HG03060 (cell line): Measurements from ENCODE around the gene ATXN2L.
"Not testable (repeated sequence)": the region's sequence is repeated elsewhere in the genome, so short reads cannot be mapped to it uniquely, and the experiment has no call there.

Experiments
- ATAC-seq: cut with Tn5 transposase; IDR thresholded peaks from one replicate; pipeline ENCODE4 v1.9.1; 2021; ENCODE audit warnings: low read depth, moderate number of reproducible peaks; ENCODE audit not compliant: unreplicated experiment

The ATXN2L gene

GRCh38 chr16:28822520-28823290, at the start of gene ATXN2L:
Gene ATXN2L, plus strand, starts transcription at chr16:28822999. Its CDS starts 261 bp downstream, at chr16:28823260.
- ATAC-seq: peak; percentile 43

GRCh38 chr16:28781697-28782096, 41.1 kb upstream of the ATXN2L start:
- not testable (repeated sequence) for ATAC-seq

DNA sequence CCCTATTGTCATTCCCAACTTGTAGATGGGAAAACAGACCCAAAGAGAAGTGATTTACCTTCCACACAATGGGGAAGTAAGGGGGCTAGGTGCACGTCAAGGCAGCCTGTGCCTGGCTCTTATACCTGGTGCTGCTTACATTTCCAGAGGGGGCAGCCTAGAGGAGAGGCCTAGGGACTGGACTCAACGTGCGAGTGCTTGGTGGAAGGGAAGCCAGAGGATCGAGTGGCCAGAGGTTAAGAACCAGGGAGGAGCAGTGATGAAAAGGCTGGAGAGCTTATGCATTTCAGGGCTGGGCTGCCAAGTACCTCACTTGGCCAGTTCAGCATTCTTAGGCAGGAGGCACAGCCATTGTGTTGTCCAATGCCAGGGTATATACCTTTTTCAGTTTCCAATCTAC, 40.4 kb upstream of the ATXN2L start:
- not testable (repeated sequence) for ATAC-seq

DNA sequence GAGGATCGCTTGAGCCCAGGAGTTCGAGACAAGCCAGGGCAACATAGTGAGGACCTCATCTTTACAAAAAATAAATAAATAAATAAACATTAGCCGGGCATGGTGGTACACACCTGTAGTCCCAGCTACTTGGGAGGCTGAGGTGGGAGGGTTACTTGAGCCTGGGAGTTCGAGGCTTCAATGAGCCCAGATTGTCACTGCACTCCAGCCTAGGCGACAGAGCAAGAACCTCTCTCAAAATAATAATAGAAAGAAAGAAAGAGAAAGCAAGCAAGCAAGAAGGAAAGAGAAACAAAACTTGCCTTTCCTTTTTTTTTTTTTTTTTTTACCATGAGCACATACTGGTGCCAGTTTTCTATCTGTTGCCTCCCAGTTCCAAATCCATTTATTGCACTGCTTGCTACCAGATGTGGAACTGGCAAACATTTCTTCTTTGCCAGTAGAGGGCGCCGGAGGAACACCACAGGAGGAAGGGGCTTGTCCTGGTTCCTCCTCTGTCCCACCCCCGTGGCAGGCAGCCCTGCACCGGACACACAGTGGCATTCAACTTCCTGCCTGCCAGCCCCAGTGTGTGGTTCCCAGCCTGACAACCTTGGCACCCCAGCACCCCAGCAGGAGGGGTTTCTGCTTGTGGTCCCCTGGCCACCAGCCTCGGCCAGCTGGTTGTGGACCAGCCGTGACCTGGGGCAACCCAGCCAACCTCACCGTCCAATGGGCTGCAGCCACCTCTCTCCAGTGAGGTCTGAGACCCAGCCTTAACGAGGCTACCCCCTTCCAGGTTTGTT, 20.4 kb upstream of the ATXN2L start:
- not testable (repeated sequence) for ATAC-seq

GRCh38 chr16:28807445-28808120, 15.2 kb upstream of the ATXN2L start:
- not testable (repeated sequence) for ATAC-seq

DNA sequence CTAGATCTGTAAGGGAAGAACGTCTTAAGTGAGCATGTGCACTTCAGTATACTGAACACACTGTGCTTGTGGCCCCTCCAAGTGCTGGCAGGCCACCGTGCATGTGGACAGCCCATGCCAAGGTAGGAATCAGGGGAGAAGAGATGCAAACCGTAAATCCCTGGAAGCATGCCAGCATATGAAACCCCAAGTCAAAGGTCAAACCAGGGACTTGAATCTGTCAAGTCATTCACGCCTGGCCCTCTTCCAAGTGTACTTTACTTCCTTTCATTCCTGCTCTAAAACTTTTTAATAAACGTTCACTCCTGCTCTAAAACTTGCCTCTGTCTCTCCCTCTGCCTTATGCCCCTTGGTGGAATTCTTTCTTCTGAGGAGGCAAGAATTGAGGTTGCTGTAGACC, 2.8 kb upstream of the ATXN2L start:
- ATAC-seq: no peak

DNA sequence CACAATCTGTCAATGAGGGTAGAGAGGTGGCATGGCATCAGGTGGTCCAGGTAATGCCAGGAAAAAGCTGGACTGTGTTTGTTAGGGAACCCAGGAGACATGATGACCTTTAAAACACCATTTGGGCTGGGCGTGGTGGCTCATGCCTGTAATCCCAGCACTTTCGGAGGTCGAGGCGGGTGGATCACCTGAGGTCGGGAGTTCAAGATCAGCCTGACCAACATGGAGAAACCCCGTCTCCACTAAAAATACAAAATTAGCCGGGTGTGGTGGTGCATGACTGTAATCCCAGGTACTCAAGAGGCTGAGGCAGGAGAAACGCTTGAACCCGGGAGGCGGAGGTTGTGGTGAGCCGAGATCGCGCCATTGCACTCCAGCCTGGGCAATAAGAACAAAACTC, 2.3 kb upstream of the ATXN2L start:
- not testable (repeated sequence) for ATAC-seq

DNA sequence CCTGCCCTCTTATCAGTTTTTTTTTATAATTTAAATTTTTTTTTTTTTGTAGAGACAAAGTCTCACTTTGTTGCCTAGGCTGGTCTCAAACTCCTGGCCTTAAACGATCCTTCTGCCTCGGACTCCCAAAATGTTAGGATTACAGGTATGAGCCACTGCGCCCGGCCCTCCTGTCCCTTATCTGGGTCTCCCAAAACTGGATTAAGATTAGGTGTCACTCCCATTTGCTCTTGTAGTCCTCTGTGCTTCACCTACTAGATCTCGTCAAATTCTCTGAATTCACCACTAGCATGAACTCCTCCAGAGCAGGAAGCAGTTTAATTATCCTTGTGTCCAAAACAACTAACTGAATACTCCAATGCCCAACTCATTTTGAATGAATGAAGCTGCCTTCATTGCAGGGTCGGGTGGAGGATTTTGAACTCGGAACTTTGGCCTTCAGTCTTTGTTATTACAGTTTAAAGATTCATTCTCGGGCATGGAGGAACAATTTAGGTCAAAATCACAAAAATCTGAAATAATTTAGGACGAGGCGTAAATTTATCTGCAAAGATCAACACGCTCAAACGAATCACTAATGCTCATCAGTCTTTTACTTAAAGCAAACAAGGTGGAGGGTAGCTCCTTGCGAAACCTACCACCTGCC, 802 bp upstream of the ATXN2L start:
- no peak for ATAC-seq

DNA sequence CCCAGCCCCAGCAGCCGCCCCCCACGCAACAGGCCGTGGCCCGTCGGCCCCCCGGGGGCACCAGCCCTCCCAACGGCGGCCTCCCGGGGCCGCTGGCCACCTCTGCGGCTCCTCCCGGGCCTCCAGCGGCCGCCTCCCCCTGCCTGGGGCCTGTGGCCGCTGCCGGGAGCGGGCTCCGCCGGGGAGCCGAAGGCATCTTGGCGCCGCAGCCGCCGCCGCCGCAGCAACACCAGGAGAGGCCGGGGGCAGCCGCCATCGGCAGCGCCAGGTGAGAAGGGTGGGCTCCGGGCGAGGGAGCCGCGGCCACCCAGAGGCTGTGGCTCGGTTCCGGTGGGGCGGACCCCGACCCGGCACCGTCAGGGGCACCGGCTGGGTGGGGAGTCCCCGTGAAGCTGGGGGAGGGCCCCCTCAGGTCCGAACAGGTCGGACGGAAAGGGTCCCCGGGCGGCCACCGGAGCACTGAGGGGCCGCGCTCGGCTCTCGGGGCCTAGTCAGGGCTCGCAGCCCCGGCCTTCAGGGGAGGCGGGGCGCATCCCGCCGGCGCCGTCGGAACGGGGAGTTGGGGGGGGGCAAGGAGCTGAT, 583 bp downstream of the ATXN2L start:
- ATAC-seq: peak; percentile 4

DNA sequence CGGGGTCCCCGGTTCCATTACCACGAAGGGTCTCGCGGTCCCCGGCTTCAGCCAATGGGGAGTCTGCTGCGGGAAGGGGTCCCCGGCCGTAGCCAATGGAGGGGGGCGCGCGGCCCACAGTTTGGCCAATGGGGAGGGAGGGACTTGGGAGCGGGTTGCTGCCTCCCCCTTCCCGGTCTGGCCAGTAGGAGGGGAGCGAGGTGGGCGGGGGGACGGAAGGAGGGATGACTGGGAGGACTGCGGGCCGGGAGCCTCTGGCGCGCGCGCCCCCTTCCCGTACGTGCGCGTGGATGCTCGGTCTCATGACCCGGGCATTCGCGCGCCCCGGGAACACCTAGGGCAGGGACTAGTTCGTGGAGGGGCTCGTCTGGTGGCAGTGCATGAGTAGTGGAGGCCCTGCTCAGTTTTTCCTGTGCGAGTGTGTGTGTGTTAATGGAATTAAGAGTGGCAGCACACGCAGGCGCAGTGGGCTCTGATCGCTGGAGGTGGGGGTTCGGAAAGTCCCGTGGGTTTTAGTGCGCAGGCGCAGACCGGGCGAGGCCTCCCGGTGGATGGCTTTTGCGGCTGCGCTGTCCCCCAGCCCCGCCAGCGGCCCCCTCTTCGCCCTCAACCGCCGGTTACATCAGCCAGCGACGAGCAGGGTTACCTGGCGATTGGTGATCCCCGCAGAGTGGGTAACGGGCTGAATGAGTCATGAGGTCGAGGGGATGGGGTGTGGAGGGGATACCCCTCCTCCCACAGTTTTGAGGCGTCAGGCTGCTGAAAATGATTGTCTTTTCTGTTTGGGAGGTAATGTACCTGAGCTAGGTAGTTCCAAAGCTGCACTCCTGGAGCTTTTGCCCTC, 1.3 kb downstream of the ATXN2L start:
- ATAC-seq: peak; percentile 35

DNA sequence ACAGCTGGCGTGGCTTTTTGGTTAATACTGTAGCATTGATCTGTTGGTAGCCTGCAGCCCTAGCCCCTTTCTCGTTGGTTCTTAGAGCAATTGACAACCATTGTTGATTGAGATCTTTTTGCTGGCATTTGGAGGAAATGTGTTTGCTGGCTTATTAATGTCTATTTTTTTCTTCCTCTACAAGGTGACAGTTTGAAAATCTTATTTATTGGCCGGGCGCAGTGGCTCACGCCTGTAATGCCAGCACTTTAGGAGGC, 1.8 kb downstream of the ATXN2L start:
- ATAC-seq: no peak

GRCh38 chr16:28826141-28826540, 3.3 kb downstream of the ATXN2L start:
- no peak for ATAC-seq

GRCh38 chr16:28829747-28830146, 6.9 kb downstream of the ATXN2L start:
- no peak for ATAC-seq

GRCh38 chr16:28830531-28830930, 7.7 kb downstream of the ATXN2L start:
- ATAC-seq: no peak

GRCh38 chr16:28834349-28834748, 11.6 kb downstream of the ATXN2L start:
- ATAC-seq: no peak

- no peak for ATAC-seq
Observed at GRCh38 chr16:28834873-28835863, 12.4 kb downstream of the ATXN2L start.

- no peak for ATAC-seq
Observed at GRCh38 chr16:28835864-28836760, 13.3 kb downstream of the ATXN2L start.

- ATAC-seq: no peak
Observed at GRCh38 chr16:28836761-28837064, 13.9 kb downstream of the ATXN2L start.
